H1 (cell line): ENCODE data around the gene RGS3.

Experiments
- EZH2 ChIP-seq: fragments of 200-600 bp; sonication (generic); IDR thresholded peaks from 2 replicates; pipeline ENCODE4 v1.7.1; 2012; ENCODE audit warnings: low read depth, mild to moderate bottlenecking, moderate library complexity, low read length, inconsistent platforms; ENCODE audit not compliant: severe bottlenecking
- POLR2A ChIP-seq, 2 experiments: IDR thresholded peaks; 1 replicate in 1 of 2; 2 replicates in 1 of 2; pipeline ENCODE4 v1.6.1; 2011; ENCODE audit warnings: low read depth in 2 of 2, low read length in 2 of 2, mild to moderate bottlenecking in 2 of 2; ENCODE audit errors: control extremely low read depth in 1 of 2
- SP1 ChIP-seq: IDR thresholded peaks from 2 replicates; pipeline ENCODE4 v1.6.1; 2011; ENCODE audit warnings: low read depth, low read length

DNA sequence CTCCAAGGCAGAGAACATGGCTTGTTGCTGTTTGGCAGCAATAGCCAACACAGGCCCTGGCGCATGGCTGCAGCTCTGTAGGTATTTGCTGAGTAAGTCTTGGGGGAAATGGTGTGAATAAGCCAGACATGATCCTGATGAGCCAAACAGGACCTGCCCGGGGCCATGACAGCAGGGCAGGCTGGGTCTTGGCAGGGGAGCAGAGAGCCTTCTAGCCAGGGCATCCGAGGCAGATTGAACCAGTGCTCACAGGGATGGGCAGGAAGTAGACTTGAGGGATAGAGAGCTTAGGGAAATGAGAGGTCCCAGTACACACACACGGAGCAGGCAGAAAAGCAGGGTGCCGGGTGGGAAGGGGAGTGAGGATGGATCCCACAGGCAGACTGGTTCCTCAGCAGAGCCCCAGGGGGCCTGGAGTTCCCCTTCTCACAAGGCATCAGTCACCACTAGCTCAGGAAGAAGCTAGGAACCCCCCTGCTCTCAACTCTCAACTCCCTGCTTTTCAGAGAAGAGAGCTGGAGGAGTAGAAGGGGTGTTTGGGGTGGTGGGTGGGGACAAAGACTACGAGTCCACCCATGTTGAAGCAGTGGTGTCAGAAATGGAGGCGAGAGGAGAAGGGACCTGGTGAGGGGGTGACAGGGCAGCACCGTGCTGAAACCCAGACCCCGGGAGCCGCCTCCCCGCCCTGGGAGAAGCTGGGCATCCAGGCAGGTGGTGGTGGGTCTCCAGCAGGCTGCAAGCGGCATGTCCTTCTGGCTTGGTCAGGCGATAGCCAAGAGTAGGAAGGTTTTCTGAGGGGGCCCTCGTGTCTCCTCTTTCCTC, 111.1 kb downstream of the RGS3 start:
- no peak for TF ChIP-seq POLR2A (IDR thresholded peaks at IDR 0.05; ENCODE audit: control extremely low read depth in 1 of 2, low read depth in 2 of 2, low read length in 2 of 2)
- no peak for TF ChIP-seq EZH2
- TF ChIP-seq SP1, result no peak
